OCI-LY1 (cell line): ENCODE data around the gene FBN1.

Experiments
- EZH2 ChIP-seq: fragments of 200-600 bp; sonication (generic), shearing (Covaris generic); IDR thresholded peaks from 2 replicates; pipeline ENCODE4 v1.8.0; 2017; ENCODE audit warnings: borderline replicate concordance, mixed run types, mild to moderate bottlenecking, antibody characterized with exemption, low read length, moderate library complexity, mixed read lengths
- TF ChIP-seq, protein P1 (sequence below): fragments of 200-600 bp; sonication (generic), shearing (Covaris generic); IDR thresholded peaks from 2 replicates; pipeline ENCODE4 v1.5.1; 2017; ENCODE audit warnings: mild to moderate bottlenecking, antibody characterized with exemption, low read length, moderate library complexity, mixed read lengths

DNA sequence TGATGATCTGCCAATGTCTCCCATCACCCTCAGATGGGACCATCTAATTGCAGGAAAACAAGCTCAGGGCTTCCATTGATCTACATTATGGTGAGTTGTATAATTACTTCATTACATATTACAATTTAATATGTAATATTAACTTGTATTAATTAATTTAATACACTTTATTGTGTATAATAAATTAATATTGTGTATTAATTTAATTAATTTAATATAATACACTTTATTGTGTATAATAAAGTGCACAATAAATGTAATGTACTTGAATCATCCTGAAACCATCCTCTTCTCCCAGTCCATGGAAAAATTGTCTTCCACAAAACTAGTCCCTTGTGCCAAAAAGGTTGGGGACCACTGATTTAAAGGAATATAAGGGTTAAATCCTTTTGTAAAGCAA lies 123.4 kb downstream of the FBN1 start:
- TF ChIP-seq, protein P1, sequence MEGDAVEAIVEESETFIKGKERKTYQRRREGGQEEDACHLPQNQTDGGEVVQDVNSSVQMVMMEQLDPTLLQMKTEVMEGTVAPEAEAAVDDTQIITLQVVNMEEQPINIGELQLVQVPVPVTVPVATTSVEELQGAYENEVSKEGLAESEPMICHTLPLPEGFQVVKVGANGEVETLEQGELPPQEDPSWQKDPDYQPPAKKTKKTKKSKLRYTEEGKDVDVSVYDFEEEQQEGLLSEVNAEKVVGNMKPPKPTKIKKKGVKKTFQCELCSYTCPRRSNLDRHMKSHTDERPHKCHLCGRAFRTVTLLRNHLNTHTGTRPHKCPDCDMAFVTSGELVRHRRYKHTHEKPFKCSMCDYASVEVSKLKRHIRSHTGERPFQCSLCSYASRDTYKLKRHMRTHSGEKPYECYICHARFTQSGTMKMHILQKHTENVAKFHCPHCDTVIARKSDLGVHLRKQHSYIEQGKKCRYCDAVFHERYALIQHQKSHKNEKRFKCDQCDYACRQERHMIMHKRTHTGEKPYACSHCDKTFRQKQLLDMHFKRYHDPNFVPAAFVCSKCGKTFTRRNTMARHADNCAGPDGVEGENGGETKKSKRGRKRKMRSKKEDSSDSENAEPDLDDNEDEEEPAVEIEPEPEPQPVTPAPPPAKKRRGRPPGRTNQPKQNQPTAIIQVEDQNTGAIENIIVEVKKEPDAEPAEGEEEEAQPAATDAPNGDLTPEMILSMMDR = no peak
- no peak for TF ChIP-seq EZH2
